AG09319 (cell line): Measurements from ENCODE around the gene KCTD2.

Experiments used
- DNase-seq: peaks from one replicate; pipeline ENCODE4 v3.0.0-alpha.2; 2010; ENCODE audit warnings: low read depth; ENCODE audit errors: extremely low read depth
- TF ChIP-seq, protein P1 (sequence below): IDR thresholded peaks from 2 replicates; pipeline ENCODE4 v1.5.1; 2011; ENCODE audit warnings: low read depth, mild to moderate bottlenecking, inconsistent platforms, low read length, moderate library complexity

The KCTD2 gene

GRCh38 chr17:75077072-75077495 lies 30.1 kb downstream of the KCTD2 start:
- DNase-seq: no peak
- TF ChIP-seq, protein P1, sequence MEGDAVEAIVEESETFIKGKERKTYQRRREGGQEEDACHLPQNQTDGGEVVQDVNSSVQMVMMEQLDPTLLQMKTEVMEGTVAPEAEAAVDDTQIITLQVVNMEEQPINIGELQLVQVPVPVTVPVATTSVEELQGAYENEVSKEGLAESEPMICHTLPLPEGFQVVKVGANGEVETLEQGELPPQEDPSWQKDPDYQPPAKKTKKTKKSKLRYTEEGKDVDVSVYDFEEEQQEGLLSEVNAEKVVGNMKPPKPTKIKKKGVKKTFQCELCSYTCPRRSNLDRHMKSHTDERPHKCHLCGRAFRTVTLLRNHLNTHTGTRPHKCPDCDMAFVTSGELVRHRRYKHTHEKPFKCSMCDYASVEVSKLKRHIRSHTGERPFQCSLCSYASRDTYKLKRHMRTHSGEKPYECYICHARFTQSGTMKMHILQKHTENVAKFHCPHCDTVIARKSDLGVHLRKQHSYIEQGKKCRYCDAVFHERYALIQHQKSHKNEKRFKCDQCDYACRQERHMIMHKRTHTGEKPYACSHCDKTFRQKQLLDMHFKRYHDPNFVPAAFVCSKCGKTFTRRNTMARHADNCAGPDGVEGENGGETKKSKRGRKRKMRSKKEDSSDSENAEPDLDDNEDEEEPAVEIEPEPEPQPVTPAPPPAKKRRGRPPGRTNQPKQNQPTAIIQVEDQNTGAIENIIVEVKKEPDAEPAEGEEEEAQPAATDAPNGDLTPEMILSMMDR: no peak

DNA sequence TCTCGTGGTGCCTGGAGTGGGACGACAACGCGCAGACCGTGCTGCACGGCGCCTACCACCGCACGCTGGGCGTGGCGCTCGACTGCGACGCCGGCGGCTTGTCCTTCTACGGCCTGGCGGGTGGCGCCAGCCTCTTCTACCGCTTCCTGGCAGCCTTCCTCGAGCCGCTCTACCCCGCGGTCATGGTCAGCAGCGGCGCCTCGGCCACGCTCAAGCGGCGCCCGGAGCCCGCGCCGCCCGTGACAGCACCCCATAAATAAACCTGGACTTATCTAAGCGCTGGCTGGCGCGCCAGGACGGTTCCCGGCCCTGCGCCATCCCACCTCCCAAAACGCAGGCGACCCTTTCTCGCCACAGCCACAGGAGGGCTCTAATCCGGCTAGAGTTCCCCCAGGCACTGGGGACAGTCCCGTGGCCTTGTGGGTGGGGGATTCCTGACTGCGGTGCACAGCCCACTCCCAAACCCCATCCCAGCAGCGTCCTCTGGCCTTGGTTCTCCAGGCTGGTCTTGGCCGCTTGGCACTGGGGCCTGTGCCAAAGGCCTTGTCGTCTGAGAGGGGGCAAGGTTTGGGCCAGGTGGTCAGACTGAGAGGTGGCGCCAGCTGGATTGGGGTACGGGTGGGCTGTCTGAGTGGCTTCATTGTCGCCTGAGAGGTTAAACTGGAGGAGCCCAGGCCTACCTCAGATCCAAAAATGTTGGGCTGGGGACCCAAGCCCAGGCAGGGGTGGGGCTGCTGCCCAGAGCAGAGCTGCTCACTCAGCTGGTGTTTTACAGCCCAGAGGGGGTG lies 30.7 kb downstream of the KCTD2 start:
- TF ChIP-seq, protein P1: no peak; the same call in none of the 2 replicates
- no peak for DNase-seq

DNA sequence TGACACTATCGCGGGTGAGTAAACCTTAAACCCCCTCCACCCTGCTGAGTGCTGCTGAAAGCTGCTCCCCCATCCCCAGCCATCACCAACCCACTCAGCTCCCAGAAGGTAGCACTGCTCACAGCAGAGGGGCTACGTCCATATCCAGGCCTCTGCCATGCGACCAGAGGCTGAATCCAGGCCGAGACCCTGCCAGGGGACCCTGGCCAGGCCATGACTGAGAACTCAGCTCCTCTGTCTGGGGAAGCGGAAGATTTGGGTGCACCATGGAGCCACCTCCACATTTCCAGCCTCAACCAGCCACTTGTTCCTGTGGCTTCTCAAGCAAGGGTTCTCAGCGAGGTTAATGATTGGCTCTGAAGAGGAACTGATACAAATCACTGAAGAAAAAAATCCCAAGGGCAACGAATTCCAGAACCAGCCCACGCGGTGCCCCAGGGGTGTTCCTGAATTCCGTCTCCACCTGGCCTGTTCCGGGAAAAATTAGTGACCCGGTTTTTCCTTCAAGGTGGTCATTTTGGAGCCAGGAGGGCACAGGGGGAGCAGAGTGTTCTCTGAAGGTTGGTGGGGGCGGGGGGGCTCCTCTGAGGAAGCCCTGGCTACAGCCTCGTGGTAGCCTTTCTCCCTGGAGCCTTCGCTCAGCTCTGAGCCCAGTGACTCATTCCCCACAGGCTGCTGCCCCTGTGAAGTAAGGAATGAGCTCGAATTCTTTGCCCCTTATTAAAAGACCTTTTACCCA lies 31.4 kb downstream of the KCTD2 start:
- peak; percentile 18 for DNase-seq
- TF ChIP-seq, protein P1: no peak

- TF ChIP-seq, protein P1: no peak
- DNase-seq: no peak
Measured at GRCh38 chr17:75079023-75079373, 32.0 kb downstream of the KCTD2 start.

- TF ChIP-seq, protein P1: no peak
- no peak for DNase-seq
Measured at GRCh38 chr17:75081611-75082540, 34.9 kb downstream of the KCTD2 start.

- no peak for DNase-seq
- TF ChIP-seq, protein P1: no peak
Measured at GRCh38 chr17:75082683-75083082, 35.7 kb downstream of the KCTD2 start.
